ENCODE data around the gene TRABD2B. TPM values are rescaled to one million over a fixed set of nuclear protein-coding genes. Genes with fewer than 3 reads are reported as not detected.

TRABD2B gene
- total and polyA plus RNA-seq, 2 experiments from 2014 or later = 1.6 to 2.0 TPM

- no peak for TF ChIP-seq REST (IDR thresholded peaks at IDR 0.05; ENCODE audit: unreplicated experiment)
- no peak for TF ChIP-seq STAT1 (IDR thresholded peaks at IDR 0.05; ENCODE audit: unreplicated experiment)
- no peak for TF ChIP-seq EZH2phosphoT487 (IDR thresholded peaks at IDR 0.05; ENCODE audit: unreplicated experiment)
- TF ChIP-seq EZH2 (IDR thresholded peaks at IDR 0.05; ENCODE audit: low read depth, unreplicated experiment) = no peak
- no peak for TF ChIP-seq ZNF331 (CRISPR knock-in tag; IDR thresholded peaks at IDR 0.05; ENCODE audit: low read depth)
- no peak for TF ChIP-seq ZNF114 (CRISPR knock-in tag; IDR thresholded peaks at IDR 0.05)
- TF ChIP-seq CREB1 (CRISPR knock-in tag; IDR thresholded peaks at IDR 0.05; ENCODE audit: low read depth) = no peak
- no peak for TF ChIP-seq NANOG (IDR thresholded peaks at IDR 0.05; ENCODE audit: borderline replicate concordance)
- no peak for TF ChIP-seq JUNB (IDR thresholded peaks at IDR 0.05; ENCODE audit: unreplicated experiment)
Observed at GRCh38 chr1:47787560-47787959, 209.6 kb downstream of the TRABD2B start (continued).

GRCh38 chr1:47786316-47786715, 210.9 kb downstream of the TRABD2B start:
- Histone ChIP-seq H3K4me1 (ENCODE audit: insufficient read depth) (no peaks in the 10 kb centered on the region), H3K79me2 (replicated peaks; ENCODE audit: insufficient read depth) (no peaks in the 10 kb centered on the region), H4K20me1 (replicated peaks; ENCODE audit: insufficient read depth) (no peaks in the 10 kb centered on the region), H3K4me2 (no peak overlapping the region), H3K27me3 (ENCODE audit: insufficient read depth) (no peaks in the 10 kb centered on the region), H3K4me3 (no peak overlapping the region), H2AFZ (no peak overlapping the region), H3K36me3 (ENCODE audit: insufficient read depth) (no peaks in the 10 kb centered on the region), H3K9me2 (ENCODE audit: insufficient read depth) (no peaks in the 10 kb centered on the region), H3F3A (replicated peaks; ENCODE audit: low read depth) (no peaks in the 10 kb centered on the region), H3K27ac (ENCODE audit: low read depth) (no peak overlapping the region)
- Mint-ChIP-seq H3K27me3 (ENCODE audit: insufficient read depth, low read depth, poor library complexity) (peaks cover 2% of the 10 kb centered on the region), H3K4me1 (no peaks in the 10 kb centered on the region), H3K4me3 (no peak overlapping the region), H3K9me3 (no peaks in the 10 kb centered on the region), H3K36me3 (ENCODE audit: low read depth) (no peaks in the 10 kb centered on the region), H3K27ac (no peak overlapping the region)
- no peak for DNase-seq (ENCODE audit: low spot score)
- no peak for ATAC-seq
- TF ChIP-seq STAT1 (IDR thresholded peaks at IDR 0.05; ENCODE audit: unreplicated experiment) = no peak
- TF ChIP-seq ETS1 (IDR thresholded peaks at IDR 0.05) = no peak
- no peak for TF ChIP-seq POLR2AphosphoS5 (IDR thresholded peaks at IDR 0.05; ENCODE audit: low read depth)
- TF ChIP-seq EZH2 (IDR thresholded peaks at IDR 0.05; ENCODE audit: low read depth, unreplicated experiment) = no peak
- no peak for TF ChIP-seq NANOG (IDR thresholded peaks at IDR 0.05; ENCODE audit: borderline replicate concordance)
- no peak for TF ChIP-seq ZNF331 (CRISPR knock-in tag; IDR thresholded peaks at IDR 0.05; ENCODE audit: low read depth)
- TF ChIP-seq REST (IDR thresholded peaks at IDR 0.05; ENCODE audit: unreplicated experiment) = no peak
- TF ChIP-seq, protein P1, sequence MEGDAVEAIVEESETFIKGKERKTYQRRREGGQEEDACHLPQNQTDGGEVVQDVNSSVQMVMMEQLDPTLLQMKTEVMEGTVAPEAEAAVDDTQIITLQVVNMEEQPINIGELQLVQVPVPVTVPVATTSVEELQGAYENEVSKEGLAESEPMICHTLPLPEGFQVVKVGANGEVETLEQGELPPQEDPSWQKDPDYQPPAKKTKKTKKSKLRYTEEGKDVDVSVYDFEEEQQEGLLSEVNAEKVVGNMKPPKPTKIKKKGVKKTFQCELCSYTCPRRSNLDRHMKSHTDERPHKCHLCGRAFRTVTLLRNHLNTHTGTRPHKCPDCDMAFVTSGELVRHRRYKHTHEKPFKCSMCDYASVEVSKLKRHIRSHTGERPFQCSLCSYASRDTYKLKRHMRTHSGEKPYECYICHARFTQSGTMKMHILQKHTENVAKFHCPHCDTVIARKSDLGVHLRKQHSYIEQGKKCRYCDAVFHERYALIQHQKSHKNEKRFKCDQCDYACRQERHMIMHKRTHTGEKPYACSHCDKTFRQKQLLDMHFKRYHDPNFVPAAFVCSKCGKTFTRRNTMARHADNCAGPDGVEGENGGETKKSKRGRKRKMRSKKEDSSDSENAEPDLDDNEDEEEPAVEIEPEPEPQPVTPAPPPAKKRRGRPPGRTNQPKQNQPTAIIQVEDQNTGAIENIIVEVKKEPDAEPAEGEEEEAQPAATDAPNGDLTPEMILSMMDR (conservative IDR thresholded peaks at IDR 0.05; ENCODE audit: low read depth in 2 of 2) = no peak
- TF ChIP-seq CREB1 (CRISPR knock-in tag; IDR thresholded peaks at IDR 0.05; ENCODE audit: low read depth) = no peak
- no peak for TF ChIP-seq ZNF114 (CRISPR knock-in tag; IDR thresholded peaks at IDR 0.05)
- TF ChIP-seq JUNB (IDR thresholded peaks at IDR 0.05; ENCODE audit: unreplicated experiment) = no peak
- TF ChIP-seq EZH2phosphoT487 (IDR thresholded peaks at IDR 0.05; ENCODE audit: unreplicated experiment) = no peak
